Inferior parietal cortex (tissue), 1 donor: Measurements from ENCODE around the gene WDR33.

Source experiments
- DNase-seq: peaks from one replicate; pipeline ENCODE4 v3.0.0-alpha.2; 2016; ENCODE audit errors: extremely low spot score

Gene WDR33

GRCh38 chr2:127695491-127696472, 115.2 kb downstream of the WDR33 start:
- peak; percentile 47 for DNase-seq

GRCh38 chr2:127694986-127695385, 116.0 kb downstream of the WDR33 start:
- DNase-seq = no peak

GRCh38 chr2:127690696-127691095, 120.3 kb downstream of the WDR33 start:
- no peak for DNase-seq

GRCh38 chr2:127688405-127688804, 122.6 kb downstream of the WDR33 start:
- no peak for DNase-seq

GRCh38 chr2:127685410-127686080, 125.4 kb downstream of the WDR33 start:
- no peak for DNase-seq

GRCh38 chr2:127683757-127684156, 127.2 kb downstream of the WDR33 start:
- no peak for DNase-seq

- no peak for DNase-seq
Observed at GRCh38 chr2:127683056-127683455, 127.9 kb downstream of the WDR33 start.

GRCh38 chr2:127681976-127682857, 128.8 kb downstream of the WDR33 start:
- no peak for DNase-seq

GRCh38 chr2:127681288-127681804, 129.6 kb downstream of the WDR33 start:
- no peak for DNase-seq

- DNase-seq = no peak
Observed at GRCh38 chr2:127680706-127681287, 130.2 kb downstream of the WDR33 start.

- DNase-seq = no peak
Observed at GRCh38 chr2:127679680-127680361, 131.2 kb downstream of the WDR33 start.

GRCh38 chr2:127678991-127679390, 132.0 kb downstream of the WDR33 start:
- no peak for DNase-seq

- DNase-seq = no peak
Observed at GRCh38 chr2:127678531-127678930, 132.4 kb downstream of the WDR33 start.

- DNase-seq = no peak
Observed at GRCh38 chr2:127676906-127677305, 134.1 kb downstream of the WDR33 start.

GRCh38 chr2:127675331-127676261, 135.4 kb downstream of the WDR33 start, which contains the start of gene LIMS2:
Gene LIMS2, minus strand, starts transcription at chr2:127675530. Its CDS starts 506 bp downstream, at chr2:127675024.
- DNase-seq = peak; percentile 12

- DNase-seq = no peak
Observed at GRCh38 chr2:127674241-127675209, 136.4 kb downstream of the WDR33 start.

GRCh38 chr2:127673291-127674069, 137.5 kb downstream of the WDR33 start:
- no peak for DNase-seq
